SK-N-SH (cell line): ENCODE results near the gene TDRD9. TPM values are rescaled to one million over a fixed set of nuclear protein-coding genes. Genes with fewer than 3 reads are reported as not detected.

Source experiments
- CTCF ChIA-PET: fragments of 300-600, 350-600 bp; formaldehyde crosslinking; extraction: SDS; loops from one replicate; lab custom pipeline; 2021; lab: Yijun Ruan, JAX
- POLR2A ChIA-PET: fragments of 350-600 bp; sonication (Branson Sonifier 250); formaldehyde crosslinking; extraction: SDS; loops from one replicate; lab custom pipeline; 2020; ENCODE audit warnings: antibody characterized with exemption, inconsistent platforms; lab: Yijun Ruan, JAX
- DNase-seq: peaks from one replicate; pipeline ENCODE4 v3.0.0; 2012
- H2AFZ ChIP-seq: fragments of 200-600 bp; sonication (generic); 2 replicates; pipeline ENCODE4 v1.8.1; 2016; ENCODE audit warnings: antibody characterized with exemption, mild to moderate bottlenecking, low read depth
- H3F3A ChIP-seq: fragments of 200-600 bp; sonication (generic); replicated peaks from 2 replicates; pipeline ENCODE3; 2016; ENCODE audit warnings: antibody characterized with exemption, mild to moderate bottlenecking; ENCODE audit not compliant: insufficient read depth
- H3K27ac ChIP-seq, 2 experiments: fragments of 200-500 bp in 1 of 2; fragments of 200-600 bp in 1 of 2; sonication (Bioruptor generic) in 1 of 2; sonication (generic), shearing (Covaris generic) in 1 of 2; 2 replicates each; pipeline versions ENCODE4 v1.5.1 to v1.6.1; 2014 to 2016; ENCODE audit warnings: low read depth in 2 of 2, inconsistent platforms in 1 of 2, low read length in 1 of 2, mild to moderate bottlenecking in 1 of 2, mixed read lengths in 1 of 2
- H3K27me3 ChIP-seq: fragments of 200-600 bp; sonication (generic), shearing (Covaris generic); 2 replicates; pipeline ENCODE4 v1.6.1; 2016; ENCODE audit warnings: mixed run types; ENCODE audit not compliant: insufficient read depth
- H3K36me3 ChIP-seq, 2 experiments: fragments of 200-500 bp in 1 of 2; fragments of 200-600 bp in 1 of 2; sonication (Bioruptor generic) in 1 of 2; sonication (generic) in 1 of 2; replicated peaks in 1 of 2; 2 replicates each; pipeline versions ENCODE3 to v1.5.1; 2014 to 2016; ENCODE audit warnings: low read length in 1 of 2, mild to moderate bottlenecking in 1 of 2; ENCODE audit not compliant: insufficient read depth in 2 of 2, control insufficient read depth in 1 of 2
- H3K4me1 ChIP-seq, 2 experiments: fragments of 200-500 bp in 1 of 2; fragments of 200-600 bp in 1 of 2; sonication (Bioruptor generic) in 1 of 2; sonication (generic), shearing (Covaris generic) in 1 of 2; 2 replicates each; pipeline versions ENCODE4 v1.5.1 to v1.6.1; 2014 to 2016; ENCODE audit warnings: low read depth in 1 of 2, low read length in 1 of 2, mixed run types in 1 of 2; ENCODE audit not compliant: insufficient read depth in 2 of 2, control insufficient read depth in 1 of 2
- H3K4me2 ChIP-seq: fragments of 200-600 bp; sonication (generic), shearing (Covaris generic); 2 replicates; pipeline ENCODE4 v1.6.1; 2017; ENCODE audit warnings: mixed run types
- H3K4me3 ChIP-seq, 2 experiments: fragments of 200-500 bp in 1 of 2; fragments of 200-600 bp in 1 of 2; sonication (Bioruptor generic) in 1 of 2; sonication (generic), shearing (Covaris generic) in 1 of 2; 2 replicates each; pipeline versions ENCODE4 v1.5.1 to v1.8.1; 2014 to 2016; ENCODE audit warnings: low read depth in 2 of 2, inconsistent platforms in 1 of 2, low read length in 1 of 2, mild to moderate bottlenecking in 1 of 2, mixed read lengths in 1 of 2, moderate library complexity in 1 of 2
- H3K79me2 ChIP-seq: fragments of 200-600 bp; sonication (generic); 2 replicates; pipeline ENCODE4 v1.8.1; 2017; ENCODE audit warnings: mild to moderate bottlenecking; ENCODE audit not compliant: insufficient read depth
- H3K9ac ChIP-seq: fragments of 200-600 bp; sonication (generic); 2 replicates; pipeline ENCODE4 v1.6.1; 2017; ENCODE audit warnings: mixed run types
- H3K9me2 ChIP-seq: fragments of 200-600 bp; sonication (generic); 2 replicates; pipeline ENCODE4 v1.6.1; 2017; ENCODE audit warnings: mixed run types
- H3K9me3 ChIP-seq: fragments of 200-600 bp; sonication (generic); 2 replicates; pipeline ENCODE4 v1.6.1; 2017; ENCODE audit warnings: mixed run types, mild to moderate bottlenecking, moderate library complexity
- H4K20me1 ChIP-seq: fragments of 200-600 bp; sonication (generic); 2 replicates; pipeline ENCODE4 v1.6.1; 2017; ENCODE audit warnings: mild to moderate bottlenecking, mixed run types; ENCODE audit not compliant: insufficient read depth
- CHD2 ChIP-seq: fragments of 150-350 bp; IDR thresholded peaks from 2 replicates; pipeline ENCODE4 v1.6.1; 2018; ENCODE audit warnings: low read length; ENCODE audit not compliant: partially characterized antibody
- CTCF ChIP-seq: fragments of 200-600 bp; sonication (generic); IDR thresholded peaks from 2 replicates; pipeline ENCODE4 v1.6.1; 2017; ENCODE audit warnings: antibody characterized with exemption, mild to moderate bottlenecking, moderate library complexity
- ELF1 ChIP-seq: IDR thresholded peaks from 2 replicates; pipeline ENCODE4 v1.4.0; 2012
- FOXM1 ChIP-seq: IDR thresholded peaks from 2 replicates; pipeline ENCODE4 v1.4.0; 2012; ENCODE audit warnings: low read depth, mild to moderate bottlenecking
- IRF3 ChIP-seq: fragments of 150-350 bp; IDR thresholded peaks from 2 replicates; pipeline ENCODE4 v1.6.1; 2016; ENCODE audit warnings: mild to moderate bottlenecking, low read depth, low read length
- JUND ChIP-seq: IDR thresholded peaks from 2 replicates; pipeline ENCODE4 v1.4.0; 2012
- MEF2A ChIP-seq: IDR thresholded peaks from 2 replicates; pipeline ENCODE4 v1.4.0; 2012; ENCODE audit warnings: low read depth, borderline replicate concordance
- MXI1 ChIP-seq: IDR thresholded peaks from 2 replicates; pipeline ENCODE4 v1.6.1; 2012; ENCODE audit warnings: mild to moderate bottlenecking, low read depth, low read length, improper control_type of control experiment
- NRF1 ChIP-seq: IDR thresholded peaks from 2 replicates; pipeline ENCODE4 v1.6.1; 2012; ENCODE audit warnings: low read depth, mild to moderate bottlenecking, low read length
- PBX3 ChIP-seq: IDR thresholded peaks from 2 replicates; pipeline ENCODE4; 2012
- POLR2AphosphoS5 ChIP-seq: IDR thresholded peaks from 2 replicates; pipeline ENCODE4 v1.6.1; 2012; ENCODE audit warnings: low read depth, low read length
- RAD21 ChIP-seq: IDR thresholded peaks from 2 replicates; pipeline ENCODE4 v1.6.1; 2012; ENCODE audit warnings: mild to moderate bottlenecking, low read length
- REST ChIP-seq: IDR thresholded peaks from 2 replicates; pipeline ENCODE4 v1.6.1; 2012; ENCODE audit warnings: mild to moderate bottlenecking, low read depth, low read length, moderate library complexity
- RFX5 ChIP-seq: IDR thresholded peaks from 2 replicates; pipeline ENCODE4 v1.6.1; 2012; ENCODE audit warnings: mild to moderate bottlenecking, improper control_type of control experiment, low read length
- SMC3 ChIP-seq: IDR thresholded peaks from 2 replicates; pipeline ENCODE4 v1.6.1; 2012; ENCODE audit warnings: low read depth, low read length, improper control_type of control experiment
- TCF12 ChIP-seq: IDR thresholded peaks from 2 replicates; pipeline ENCODE4 v1.4.0; 2012
- TEAD4 ChIP-seq: IDR thresholded peaks from 2 replicates; pipeline ENCODE4 v1.4.0; 2012; ENCODE audit warnings: mild to moderate bottlenecking, borderline replicate concordance; ENCODE audit not compliant: insufficient read depth
- USF1 ChIP-seq: IDR thresholded peaks from 2 replicates; pipeline ENCODE4 v1.4.0; 2012; ENCODE audit warnings: low read depth, borderline replicate concordance
- YY1 ChIP-seq: IDR thresholded peaks from 2 replicates; pipeline ENCODE4 v1.4.0; 2012; ENCODE audit warnings: low read depth, mild to moderate bottlenecking
- ZBTB33 ChIP-seq: IDR thresholded peaks from 2 replicates; pipeline ENCODE4 v1.4.0; 2012; ENCODE audit warnings: low read depth, borderline replicate concordance
- WGBS: methylation state at CpG from one replicate; pipeline ENCODE4 v1.1.6; 2017; ENCODE audit warnings: low lambda C conversion rate; 5-methylcytosine and 5-hydroxymethylcytosine counted together
- polyA plus RNA-seq, 3 experiments: library from polyadenylated mRNA; depleted of rRNA; stranded (reverse); fragments of >200 nt; gene quantifications; 2 replicates each; pipeline ENCODE4 v1.2.3, GENCODE V29; 2012

The TDRD9 gene
- polyA plus RNA-seq, 1 of the 3 experiments (the other 2 are of a cell fraction), result not detected

GRCh38 chr14:104076743-104077142, 148.5 kb downstream of the TDRD9 start:
- H2AFZ ChIP-seq, result no peak overlapping the region
- H3K4me2 ChIP-seq, result no peak overlapping the region
- H3F3A ChIP-seq, result peaks cover 3% of the 10 kb centered on the region
- ChIA-PET POLR2A (interaction anchor here (0.8 kb wide), 1 partner anchor 54 kb away, joined by 3 read pairs; no protein-coding TSS in a partner anchor), CTCF (interaction anchor here (0.8 to 5.2 kb wide), 13 partner anchors 8 to 525 kb away, joined by 3 to 166 read pairs (median 7); partner anchors contain the start of gene ASPG)
- no peaks in the 10 kb centered on the region for H3K9me3 ChIP-seq
- no peak for DNase-seq
- H3K4me3 ChIP-seq, result no peak overlapping the region
- H4K20me1 ChIP-seq, result no peaks in the 10 kb centered on the region
- H3K79me2 ChIP-seq, result no peaks in the 10 kb centered on the region
- no peaks in the 10 kb centered on the region for H3K27me3 ChIP-seq
- 43% methylated on average over 5 of the region's 5 CpGs for WGBS
- H3K9me2 ChIP-seq, result no peaks in the 10 kb centered on the region
- H3K36me3 ChIP-seq, result no peaks in the 10 kb centered on the region
- no peak overlapping the region for H3K9ac ChIP-seq
- no peaks in the 10 kb centered on the region; a peak in 1 of 4 replicates for H3K4me1 ChIP-seq
- no peak overlapping the region for H3K27ac ChIP-seq
- no peak for TF ChIP-seq RFX5
- no peak for TF ChIP-seq USF1
- no peak for TF ChIP-seq YY1
- no peak for TF ChIP-seq TEAD4
- TF ChIP-seq POLR2AphosphoS5, result no peak
- TF ChIP-seq CHD2, result no peak
- TF ChIP-seq MXI1, result no peak
- TF ChIP-seq ELF1, result no peak
- no peak for TF ChIP-seq NRF1
- no peak for TF ChIP-seq TCF12
- TF ChIP-seq ZBTB33, result no peak
- no peak for TF ChIP-seq CTCF
- no peak for TF ChIP-seq PBX3
- TF ChIP-seq FOXM1, result no peak
- no peak for TF ChIP-seq RAD21
- TF ChIP-seq IRF3, result no peak
- no peak for TF ChIP-seq MEF2A
- TF ChIP-seq JUND, result no peak
- TF ChIP-seq REST, result no peak
- no peak for TF ChIP-seq SMC3
